HepG2 (cell line): ENCODE results near the gene RERE.

ENCODE experiments used
- CENPBD1 ChIP-seq: sonication (generic); formaldehyde crosslinking; IDR thresholded peaks from 2 replicates; pipeline ENCODE4 v1.8.0; 2022; ENCODE audit warnings: missing genetic modification reagents, low read depth, mild to moderate bottlenecking, borderline replicate concordance
- CTCF ChIP-seq: sonication (generic); formaldehyde crosslinking; IDR thresholded peaks from 2 replicates; pipeline ENCODE4 v1.5.0; 2020; ENCODE audit warnings: mild to moderate bottlenecking, missing genetic modification reagents, moderate library complexity
- FOXK1 ChIP-seq: sonication (generic); formaldehyde crosslinking; IDR thresholded peaks from 2 replicates; pipeline ENCODE4 v1.4.0; 2020; ENCODE audit warnings: low read depth, missing genetic modification reagents, borderline replicate concordance
- FOXP4 ChIP-seq: sonication (generic); formaldehyde crosslinking; IDR thresholded peaks from 2 replicates; pipeline ENCODE4 v1.4.0; 2020; ENCODE audit warnings: missing genetic modification reagents
- HCFC1 ChIP-seq: fragments of 150-350 bp; IDR thresholded peaks from 2 replicates; pipeline ENCODE4 v1.6.1; 2014; ENCODE audit warnings: low read depth, low read length
- HDAC1 ChIP-seq: sonication (generic); formaldehyde crosslinking; IDR thresholded peaks from 2 replicates; pipeline ENCODE4 v1.5.1; 2020; ENCODE audit warnings: mild to moderate bottlenecking, missing genetic modification reagents
- HDAC2 ChIP-seq: sonication (generic); formaldehyde crosslinking; IDR thresholded peaks from 2 replicates; pipeline ENCODE4 v1.4.0; 2020; ENCODE audit warnings: missing genetic modification reagents
- HMGA1 ChIP-seq: sonication (generic); formaldehyde crosslinking; conservative IDR thresholded peaks from 2 replicates; pipeline ENCODE4 v1.4.0; 2020; ENCODE audit warnings: missing genetic modification reagents
- MAFK ChIP-seq, 2 experiments: IDR thresholded peaks in 1 of 2; conservative IDR thresholded peaks in 1 of 2; 2 replicates each; pipeline ENCODE4 v1.6.1; 2011; ENCODE audit warnings: improper control_type of control experiment in 2 of 2, low read length in 2 of 2
- SMAD1 ChIP-seq: sonication (generic); formaldehyde crosslinking; IDR thresholded peaks from 2 replicates; pipeline ENCODE4 v1.4.0; 2020; ENCODE audit warnings: missing genetic modification reagents, low read depth, mild to moderate bottlenecking, borderline replicate concordance

- no peak for TF ChIP-seq CTCF (CRISPR knock-in tag)
- TF ChIP-seq HCFC1: no peak
- no peak for TF ChIP-seq HDAC1 (CRISPR knock-in tag)
- TF ChIP-seq HDAC2 (CRISPR knock-in tag): no peak
- no peak for TF ChIP-seq HMGA1 (CRISPR knock-in tag)
- no peak for TF ChIP-seq MAFK (conservative IDR thresholded peaks at IDR 0.05 in 1 of 2, IDR thresholded peaks at IDR 0.05 in 1 of 2; ENCODE audit: low read length in 2 of 2)
- TF ChIP-seq SMAD1 (CRISPR knock-in tag): no peak
- TF ChIP-seq FOXP4 (CRISPR knock-in tag): no peak
- no peak for TF ChIP-seq FOXK1 (CRISPR knock-in tag)
- TF ChIP-seq CENPBD1: no peak
Measured at GRCh38 chr1:8821084-8821483, 3.6 kb upstream of the RERE start.
